GM19397 (cell line): ENCODE results near the gene IKZF4.

Source experiments
- ATAC-seq: cut with Tn5 transposase; IDR thresholded peaks from one replicate; pipeline ENCODE4 v1.9.1; 2021; ENCODE audit warnings: mild to moderate bottlenecking, moderate library complexity; ENCODE audit not compliant: unreplicated experiment

IKZF4 gene

GRCh38 chr12:56081393-56082347 is 60.8 kb downstream of the IKZF4 start:
- ATAC-seq = no peak

- no peak for ATAC-seq
Measured at GRCh38 chr12:56082382-56082781, 61.5 kb downstream of the IKZF4 start.

GRCh38 chr12:56082967-56083366 is 62.1 kb downstream of the IKZF4 start:
- no peak for ATAC-seq

- ATAC-seq = no peak
Measured at GRCh38 chr12:56084958-56085543, 64.2 kb downstream of the IKZF4 start.

- no peak for ATAC-seq
Measured at GRCh38 chr12:56086096-56086495, 65.3 kb downstream of the IKZF4 start.

GRCh38 chr12:56086608-56087007 is 65.8 kb downstream of the IKZF4 start:
- ATAC-seq = no peak

- ATAC-seq = no peak
Measured at GRCh38 chr12:56087220-56087619, 66.4 kb downstream of the IKZF4 start.
